Astrocyte of the spinal cord (primary cell): Measurements from ENCODE around the gene GFY.
"Not testable (repeated sequence)": the region's sequence is repeated elsewhere in the genome, so short reads cannot be mapped to it uniquely, and the experiment has no call there.

Source experiments
- DNase-seq: peaks from one replicate; pipeline ENCODE4 v3.0.0; 2011; ENCODE audit warnings: low read depth, low spot score
- H3K4me3 ChIP-seq: 2 replicates; pipeline ENCODE4 v1.5.1; 2011; ENCODE audit warnings: low read depth, mild to moderate bottlenecking, low read length, moderate library complexity
- in situ Hi-C: cut with HindIII; loops from 2 replicates; pipeline ENCODE4 v1.10.0; 2017; ENCODE audit warnings: low sequenced_read_pairs
- TF ChIP-seq, protein P1 (sequence below): IDR thresholded peaks from 2 replicates; pipeline ENCODE4 v1.5.1; 2012; ENCODE audit warnings: low read depth, mild to moderate bottlenecking, low read length, inconsistent platforms

GFY gene

DNA sequence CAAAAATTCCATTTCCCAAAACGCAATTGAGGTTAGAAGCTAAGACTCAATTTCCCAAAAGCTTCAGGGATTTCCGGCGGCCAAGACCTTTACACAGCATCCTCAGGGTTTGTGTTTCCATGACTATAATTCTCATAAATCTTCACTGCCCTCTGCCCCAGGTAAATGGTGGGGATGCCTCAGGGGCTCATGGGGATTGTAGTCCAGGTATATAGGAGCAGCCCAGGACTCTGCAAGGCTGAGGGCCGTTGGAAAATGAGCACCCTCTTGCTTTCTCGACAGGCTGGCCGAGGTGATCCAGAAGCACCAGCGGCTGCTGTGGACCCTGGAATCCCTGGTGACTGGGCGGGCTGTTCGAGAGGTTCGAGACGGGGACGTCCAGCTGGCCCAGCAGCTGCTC lies 34.2 kb downstream of the GFY start:
- H3K4me3 ChIP-seq, result no peak overlapping the region
- TF ChIP-seq, protein P1, sequence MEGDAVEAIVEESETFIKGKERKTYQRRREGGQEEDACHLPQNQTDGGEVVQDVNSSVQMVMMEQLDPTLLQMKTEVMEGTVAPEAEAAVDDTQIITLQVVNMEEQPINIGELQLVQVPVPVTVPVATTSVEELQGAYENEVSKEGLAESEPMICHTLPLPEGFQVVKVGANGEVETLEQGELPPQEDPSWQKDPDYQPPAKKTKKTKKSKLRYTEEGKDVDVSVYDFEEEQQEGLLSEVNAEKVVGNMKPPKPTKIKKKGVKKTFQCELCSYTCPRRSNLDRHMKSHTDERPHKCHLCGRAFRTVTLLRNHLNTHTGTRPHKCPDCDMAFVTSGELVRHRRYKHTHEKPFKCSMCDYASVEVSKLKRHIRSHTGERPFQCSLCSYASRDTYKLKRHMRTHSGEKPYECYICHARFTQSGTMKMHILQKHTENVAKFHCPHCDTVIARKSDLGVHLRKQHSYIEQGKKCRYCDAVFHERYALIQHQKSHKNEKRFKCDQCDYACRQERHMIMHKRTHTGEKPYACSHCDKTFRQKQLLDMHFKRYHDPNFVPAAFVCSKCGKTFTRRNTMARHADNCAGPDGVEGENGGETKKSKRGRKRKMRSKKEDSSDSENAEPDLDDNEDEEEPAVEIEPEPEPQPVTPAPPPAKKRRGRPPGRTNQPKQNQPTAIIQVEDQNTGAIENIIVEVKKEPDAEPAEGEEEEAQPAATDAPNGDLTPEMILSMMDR, result no peak
- in situ Hi-C loops, result no loop called here
- DNase-seq, result no peak

DNA sequence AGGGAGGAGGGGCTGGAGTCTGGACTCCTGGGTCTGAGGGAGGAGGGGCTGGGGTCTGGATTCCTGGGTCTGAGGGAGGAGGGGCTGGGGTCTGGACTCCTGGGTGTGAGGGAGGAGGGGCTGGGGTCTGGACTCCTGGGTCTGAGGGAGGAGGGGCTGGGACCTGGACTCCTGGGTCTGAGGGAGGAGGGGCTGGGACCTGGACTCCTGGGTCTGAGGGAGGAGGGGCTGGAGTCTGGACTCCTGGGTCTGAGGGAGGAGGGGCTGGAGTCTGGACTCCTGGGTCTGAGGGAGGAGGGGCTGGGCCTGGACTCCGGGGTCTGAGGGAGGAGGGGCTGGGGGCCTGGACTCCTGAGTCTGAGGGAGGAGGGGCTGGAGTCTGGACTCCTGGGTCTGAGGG lies 35.9 kb downstream of the GFY start:
- DNase-seq, in situ Hi-C loops, H3K4me3 ChIP-seq: not testable (repeated sequence)

DNA sequence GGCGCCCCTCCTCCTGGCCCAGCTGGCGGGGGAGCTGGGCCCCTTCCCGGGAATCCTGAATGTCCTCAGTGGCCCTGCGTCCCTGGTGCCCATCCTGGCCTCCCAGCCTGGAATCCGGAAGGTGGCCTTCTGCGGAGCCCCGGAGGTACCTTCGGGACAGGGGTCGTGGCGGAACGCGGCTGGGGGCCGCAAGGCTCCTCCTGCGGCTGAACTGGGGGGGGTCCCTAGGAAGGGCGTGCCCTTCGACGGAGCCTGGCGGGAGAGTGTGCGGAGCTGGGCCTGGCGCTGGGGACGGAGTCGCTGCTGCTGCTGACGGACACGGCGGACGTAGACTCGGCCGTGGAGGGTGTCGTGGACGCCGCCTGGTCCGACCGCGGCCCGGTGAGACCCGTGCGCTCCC lies 36.5 kb downstream of the GFY start:
- no peak for DNase-seq
- in situ Hi-C loops, result no loop called here
- TF ChIP-seq, protein P1, result no peak
- no peak overlapping the region for H3K4me3 ChIP-seq

DNA sequence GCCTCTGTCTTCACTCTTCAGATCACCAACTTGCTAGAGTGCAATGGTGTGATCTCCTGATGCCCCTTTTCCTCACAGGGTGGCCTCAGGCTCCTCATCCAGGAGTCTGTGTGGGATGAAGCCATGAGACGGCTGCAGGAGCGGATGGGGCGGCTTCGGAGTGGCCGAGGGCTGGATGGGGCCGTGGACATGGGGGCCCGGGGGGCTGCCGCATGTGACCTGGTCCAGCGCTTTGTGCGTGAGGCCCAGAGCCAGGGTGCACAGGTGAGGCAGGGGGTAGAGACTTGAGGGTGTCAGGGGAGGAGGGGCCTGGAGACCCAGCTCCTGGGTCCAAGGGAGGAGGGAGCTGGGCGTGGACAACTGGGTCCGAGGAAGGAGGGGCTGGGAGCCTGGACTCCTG lies 37.3 kb downstream of the GFY start:
- TF ChIP-seq, protein P1, result no peak
- in situ Hi-C loops, result no loop called here
- no peak overlapping the region for H3K4me3 ChIP-seq
- no peak for DNase-seq

DNA sequence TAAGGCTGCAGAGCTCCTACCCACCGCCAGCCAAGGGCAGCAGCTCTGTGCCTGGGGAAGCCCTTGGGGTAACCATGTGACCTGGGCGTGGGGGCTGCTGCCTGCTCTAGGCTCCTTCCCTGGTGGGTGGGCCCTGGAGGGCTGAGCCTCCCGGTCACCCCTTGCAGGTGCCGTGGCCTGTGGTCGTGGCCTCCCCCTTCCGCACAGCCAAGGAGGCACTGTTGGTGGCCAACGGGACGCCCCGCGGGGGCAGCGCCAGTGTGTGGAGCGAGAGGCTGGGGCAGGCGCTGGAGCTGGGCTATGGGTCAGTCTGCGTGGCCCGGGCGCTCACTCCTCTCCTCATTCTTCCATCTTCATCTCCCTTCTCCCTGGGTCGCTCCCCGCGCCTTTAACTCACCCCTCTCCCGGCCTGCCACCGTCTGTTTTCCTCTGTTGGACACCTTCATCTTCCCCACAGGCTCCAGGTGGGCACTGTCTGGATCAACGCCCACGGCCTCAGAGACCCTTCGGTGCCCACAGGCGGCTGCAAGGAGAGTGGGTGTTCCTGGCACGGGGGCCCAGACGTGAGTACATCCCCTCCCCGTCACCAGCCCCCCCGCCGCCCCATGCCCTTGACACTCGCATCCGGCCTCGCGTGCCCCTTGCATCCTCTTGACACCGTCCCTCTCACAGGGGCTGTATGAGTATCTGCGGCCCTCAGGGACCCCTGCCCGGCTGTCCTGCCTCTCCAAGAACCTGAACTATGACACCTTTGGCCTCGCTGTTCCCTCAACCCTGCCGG lies 39.0 kb downstream of the GFY start:
- no peak for DNase-seq
- no peak overlapping the region for H3K4me3 ChIP-seq
- TF ChIP-seq, protein P1, result no peak
- in situ Hi-C loops, result no loop called here

DNA sequence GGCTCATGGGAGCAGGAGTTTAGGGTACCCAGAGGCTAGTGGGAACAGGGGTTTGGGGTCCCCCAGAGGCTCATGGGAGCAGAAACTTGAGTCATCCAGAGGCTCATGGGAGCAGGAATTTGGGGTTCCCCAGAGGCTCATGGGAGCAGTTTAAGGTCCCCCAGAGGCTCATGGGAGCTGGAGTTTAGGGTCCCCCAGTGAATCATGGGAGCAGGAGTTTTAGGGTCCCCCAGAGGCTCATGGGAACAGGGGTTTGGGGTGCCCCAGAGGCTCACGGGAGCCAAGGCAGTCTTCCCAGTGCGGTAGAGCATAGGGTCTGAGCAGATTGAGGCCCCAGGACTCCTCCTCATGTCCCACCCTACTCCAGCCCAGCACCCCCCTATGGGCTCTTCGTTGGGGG lies 40.2 kb downstream of the GFY start:
- no peak overlapping the region for H3K4me3 ChIP-seq
- in situ Hi-C loops, result no loop called here
- no peak for DNase-seq
- TF ChIP-seq, protein P1, result no peak

DNA sequence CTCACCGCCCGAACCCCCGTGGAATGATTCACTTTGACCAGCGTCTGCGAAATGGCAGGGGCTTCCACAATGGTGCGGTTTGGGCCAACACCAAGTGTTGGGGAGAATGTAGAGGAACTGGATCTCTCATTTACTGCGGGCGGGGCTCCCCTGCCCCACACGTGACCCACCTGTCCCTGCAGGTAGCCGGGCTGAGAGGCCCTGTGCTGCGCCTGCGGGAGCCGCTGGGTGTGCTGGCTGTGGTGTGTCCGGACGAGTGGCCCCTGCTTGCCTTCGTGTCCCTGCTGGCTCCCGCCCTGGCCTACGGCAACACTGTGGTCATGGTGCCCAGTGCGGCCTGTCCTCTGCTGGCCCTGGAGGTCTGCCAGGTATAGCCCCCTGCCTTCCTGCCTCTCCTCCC lies 43.0 kb downstream of the GFY start:
- TF ChIP-seq, protein P1, result no peak
- DNase-seq, result no peak
- no peak overlapping the region for H3K4me3 ChIP-seq
- in situ Hi-C loops, result no loop called here
